ENCODE data around the gene SPAG8. TPM values are rescaled to one million over a fixed set of nuclear protein-coding genes. Genes with fewer than 3 reads are reported as not detected.
A peak's percentile ranks its signal among the peaks of the same experiment; 100 is the strongest.

The SPAG8 gene
- total RNA-seq, 1 experiment from 2014 or later, result 0.29 TPM

DNA sequence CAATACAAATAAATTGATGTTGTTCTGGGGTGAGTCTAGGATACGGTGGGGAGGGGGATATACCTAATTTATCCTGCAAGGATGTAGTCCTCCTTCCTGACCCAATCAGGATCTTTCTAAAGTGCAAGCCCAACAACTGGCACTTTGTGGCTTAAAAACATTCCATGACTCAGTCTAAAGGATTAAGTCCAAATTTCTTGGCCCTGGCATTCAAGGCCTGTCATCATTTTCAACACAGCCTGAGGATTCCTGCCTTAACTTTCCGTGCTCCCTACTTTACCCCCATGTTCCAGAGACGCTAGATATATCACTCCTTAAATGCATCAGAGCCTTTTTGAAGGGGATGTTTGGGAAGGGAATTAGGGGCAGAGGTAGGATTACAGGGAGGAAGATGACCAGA is 15.4 kb upstream of the SPAG8 start:
- ChIA-PET CTCF (interaction anchor here (1.7 to 2.7 kb wide), 2 partner anchors 38 to 54 kb away, joined by 61 to 62 read pairs; no protein-coding TSS in a partner anchor), POLR2A (no interaction called here)
- Mint-ChIP-seq H3K36me3 (ENCODE audit: insufficient read depth, unreplicated experiment) (peaks cover 4% of the 10 kb centered on the region), H3K4me3 (ENCODE audit: unreplicated experiment) (peak overlapping the region; percentile 88), H3K27me3 (ENCODE audit: insufficient read depth, unreplicated experiment) (no peaks in the 10 kb centered on the region), H3K9me3 (ENCODE audit: unreplicated experiment) (no peaks in the 10 kb centered on the region), H3K27ac (ENCODE audit: unreplicated experiment) (no peak overlapping the region), H3K4me1 (ENCODE audit: low read depth, unreplicated experiment) (peaks cover 8% of the 10 kb centered on the region)
- DNase-seq, result no peak
- peaks cover 4% of the 10 kb centered on the region; the same call in 1 of the 2 replicates for H3K4me1 ChIP-seq
- intact Hi-C loops (cut with micrococcal nuclease; ENCODE audit: unreplicated experiment), result no loop called here
- TF ChIP-seq, protein P1, sequence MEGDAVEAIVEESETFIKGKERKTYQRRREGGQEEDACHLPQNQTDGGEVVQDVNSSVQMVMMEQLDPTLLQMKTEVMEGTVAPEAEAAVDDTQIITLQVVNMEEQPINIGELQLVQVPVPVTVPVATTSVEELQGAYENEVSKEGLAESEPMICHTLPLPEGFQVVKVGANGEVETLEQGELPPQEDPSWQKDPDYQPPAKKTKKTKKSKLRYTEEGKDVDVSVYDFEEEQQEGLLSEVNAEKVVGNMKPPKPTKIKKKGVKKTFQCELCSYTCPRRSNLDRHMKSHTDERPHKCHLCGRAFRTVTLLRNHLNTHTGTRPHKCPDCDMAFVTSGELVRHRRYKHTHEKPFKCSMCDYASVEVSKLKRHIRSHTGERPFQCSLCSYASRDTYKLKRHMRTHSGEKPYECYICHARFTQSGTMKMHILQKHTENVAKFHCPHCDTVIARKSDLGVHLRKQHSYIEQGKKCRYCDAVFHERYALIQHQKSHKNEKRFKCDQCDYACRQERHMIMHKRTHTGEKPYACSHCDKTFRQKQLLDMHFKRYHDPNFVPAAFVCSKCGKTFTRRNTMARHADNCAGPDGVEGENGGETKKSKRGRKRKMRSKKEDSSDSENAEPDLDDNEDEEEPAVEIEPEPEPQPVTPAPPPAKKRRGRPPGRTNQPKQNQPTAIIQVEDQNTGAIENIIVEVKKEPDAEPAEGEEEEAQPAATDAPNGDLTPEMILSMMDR (IDR thresholded peaks at IDR 0.05; ENCODE audit: insufficient read depth in 1 of 2, low read depth in 1 of 2, low read length in 1 of 2, severe bottlenecking in 1 of 2, unreplicated experiment in 1 of 2), result no peak
- H3K4me3 ChIP-seq (ENCODE audit: low read depth, low read length), result no peak overlapping the region
- no peaks in the 10 kb centered on the region for H3K9me3 ChIP-seq
- no peaks in the 10 kb centered on the region for H3K27me3 ChIP-seq (replicated peaks; ENCODE audit: control insufficient read depth, insufficient read depth, low read length)
- BruUV-seq (replicated peaks), result no TSS peak
- no peaks in the 10 kb centered on the region for H3K36me3 ChIP-seq (ENCODE audit: control insufficient read depth, insufficient read depth, low read length)

DNA sequence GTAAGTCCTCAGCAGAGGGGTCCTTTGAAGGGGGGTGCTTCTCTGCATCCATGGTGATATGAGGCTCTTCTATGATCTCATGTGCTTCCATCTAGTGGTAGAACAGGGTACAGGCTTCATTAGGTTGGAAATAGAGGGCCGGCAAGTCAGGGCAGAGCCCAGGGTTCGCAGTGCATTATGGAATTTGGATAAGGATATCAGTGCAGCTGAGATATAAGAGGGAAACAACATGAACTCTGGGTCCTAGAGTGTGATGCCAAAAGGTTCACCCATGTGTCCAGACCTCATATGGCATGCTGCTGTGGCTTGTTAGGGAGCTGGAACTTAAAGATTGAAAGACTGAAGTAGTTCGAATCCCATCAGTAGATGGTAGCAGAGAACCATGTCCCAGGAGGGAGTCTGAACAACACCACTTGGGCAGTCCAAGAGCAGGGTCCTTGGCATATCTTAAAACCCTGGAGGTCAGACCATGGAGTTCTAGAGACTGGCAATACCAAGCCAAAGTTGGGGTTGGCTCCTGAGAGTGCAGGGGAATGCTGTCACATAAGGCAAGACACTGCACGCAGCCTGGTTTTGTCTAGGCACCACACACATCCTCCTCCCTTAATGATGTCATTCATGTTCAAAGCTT is 14.1 kb upstream of the SPAG8 start:
- TF ChIP-seq, protein P1 (IDR thresholded peaks at IDR 0.05; ENCODE audit: insufficient read depth in 1 of 2, low read depth in 1 of 2, low read length in 1 of 2, severe bottlenecking in 1 of 2, unreplicated experiment in 1 of 2), result peak; percentile 73 to 76
- intact Hi-C loops (cut with micrococcal nuclease; ENCODE audit: unreplicated experiment), result loop anchor here (1.0 kb wide), 3 partner anchors 25 to 56 kb away; no protein-coding TSS in a partner anchor
- peaks cover 4% of the 10 kb centered on the region; the same call in 1 of the 2 replicates for H3K4me1 ChIP-seq
- H3K36me3 ChIP-seq (ENCODE audit: control insufficient read depth, insufficient read depth, low read length), result no peaks in the 10 kb centered on the region
- peaks cover 4% of the 10 kb centered on the region for H3K36me3 Mint-ChIP-seq (ENCODE audit: insufficient read depth, unreplicated experiment)
- no TSS peak for BruUV-seq (replicated peaks)
- H3K4me1 Mint-ChIP-seq (ENCODE audit: low read depth, unreplicated experiment), result peaks cover 8% of the 10 kb centered on the region
- no peaks in the 10 kb centered on the region for H3K27me3 Mint-ChIP-seq (ENCODE audit: insufficient read depth, unreplicated experiment)
- DNase-seq, result peak in 1 of 2 experiments; percentile 63
- H3K4me3 Mint-ChIP-seq (ENCODE audit: unreplicated experiment), result no peak overlapping the region
- no peak overlapping the region for H3K27ac Mint-ChIP-seq (ENCODE audit: unreplicated experiment)
- H3K27me3 ChIP-seq (replicated peaks; ENCODE audit: control insufficient read depth, insufficient read depth, low read length), result no peaks in the 10 kb centered on the region
- ChIA-PET CTCF (interaction anchor here (0.6 to 2.7 kb wide), 12 partner anchors 8 to 90 kb away, joined by 3 to 62 read pairs (median 4); partner anchors contain the start of genes HINT2 and HRCT1), POLR2A (interaction anchor here (0.6 kb wide), 1 partner anchor 56 kb away, joined by 5 read pairs; no protein-coding TSS in a partner anchor)
- no peaks in the 10 kb centered on the region for H3K9me3 ChIP-seq
- no peaks in the 10 kb centered on the region for H3K9me3 Mint-ChIP-seq (ENCODE audit: unreplicated experiment)
- H3K4me3 ChIP-seq (ENCODE audit: low read depth, low read length), result no peak overlapping the region

DNA sequence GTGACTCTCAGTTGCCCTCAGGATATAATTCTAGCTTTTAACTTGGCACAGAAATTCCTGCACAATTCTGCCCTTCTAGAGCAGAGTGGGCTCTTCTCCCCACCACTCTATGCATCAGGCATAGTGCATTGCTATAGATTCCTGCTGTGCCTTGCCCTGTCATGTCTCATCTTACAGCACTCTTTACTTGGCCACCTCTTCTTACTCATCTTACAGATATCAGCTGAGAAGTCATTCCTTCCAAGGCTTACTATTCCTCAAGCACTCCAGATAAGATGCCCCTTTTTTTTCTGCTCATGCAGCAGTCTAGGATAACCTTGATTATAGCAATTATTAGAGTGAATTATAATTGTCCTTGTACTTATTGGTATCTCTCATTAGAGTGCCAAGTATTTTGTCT is 10.9 kb upstream of the SPAG8 start:
- TF ChIP-seq, protein P1 (IDR thresholded peaks at IDR 0.05; ENCODE audit: insufficient read depth in 1 of 2, low read depth in 1 of 2, low read length in 1 of 2, severe bottlenecking in 1 of 2, unreplicated experiment in 1 of 2), result no peak
- Mint-ChIP-seq H3K4me1 (ENCODE audit: low read depth, unreplicated experiment) (no peaks in the 10 kb centered on the region), H3K4me3 (ENCODE audit: unreplicated experiment) (no peak overlapping the region), H3K9me3 (ENCODE audit: unreplicated experiment) (no peaks in the 10 kb centered on the region), H3K27me3 (ENCODE audit: insufficient read depth, unreplicated experiment) (no peaks in the 10 kb centered on the region), H3K36me3 (ENCODE audit: insufficient read depth, unreplicated experiment) (no peaks in the 10 kb centered on the region), H3K27ac (ENCODE audit: unreplicated experiment) (no peak overlapping the region)
- H3K4me3 ChIP-seq (ENCODE audit: low read depth, low read length), result no peak overlapping the region
- no TSS peak for BruUV-seq (replicated peaks)
- ChIA-PET CTCF (interaction anchor here (0.7 to 1.0 kb wide), 2 partner anchors 9 to 32 kb away, joined by 3 to 4 read pairs; partner anchors contain the start of gene HINT2), POLR2A (no interaction called here)
- no peak for DNase-seq
- no peaks in the 10 kb centered on the region for H3K36me3 ChIP-seq (ENCODE audit: control insufficient read depth, insufficient read depth, low read length)
- no peaks in the 10 kb centered on the region for H3K27me3 ChIP-seq (replicated peaks; ENCODE audit: control insufficient read depth, insufficient read depth, low read length)
- intact Hi-C loops (cut with micrococcal nuclease; ENCODE audit: unreplicated experiment), result no loop called here
- H3K4me1 ChIP-seq, result no peaks in the 10 kb centered on the region
- no peaks in the 10 kb centered on the region for H3K9me3 ChIP-seq
